ENCODE data around the gene MEIOSIN. TPM values are rescaled to one million over a fixed set of nuclear protein-coding genes. Genes with fewer than 3 reads are reported as not detected.

Gene MEIOSIN
- total RNA-seq, 4 donors from 2014 or later: not detected

DNA sequence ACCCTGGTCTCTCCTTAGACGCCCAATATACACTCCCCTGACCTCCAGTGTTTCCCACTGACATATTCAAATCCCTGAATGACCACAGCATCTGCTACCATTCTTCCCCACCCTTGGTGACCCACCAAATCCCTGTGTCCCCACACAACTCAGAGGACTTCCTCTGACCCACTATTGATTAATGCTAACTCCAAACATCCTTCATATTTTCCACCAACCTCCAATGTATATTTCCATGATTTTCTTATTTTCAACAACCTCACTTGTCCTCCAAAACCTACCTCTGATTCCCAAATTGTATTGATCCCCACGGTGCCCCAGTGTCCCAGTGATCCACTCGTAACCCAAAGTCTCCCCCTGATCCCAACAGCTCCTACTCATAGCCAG lies 59.9 kb downstream of the MEIOSIN start:
- TF ChIP-seq, protein P1, sequence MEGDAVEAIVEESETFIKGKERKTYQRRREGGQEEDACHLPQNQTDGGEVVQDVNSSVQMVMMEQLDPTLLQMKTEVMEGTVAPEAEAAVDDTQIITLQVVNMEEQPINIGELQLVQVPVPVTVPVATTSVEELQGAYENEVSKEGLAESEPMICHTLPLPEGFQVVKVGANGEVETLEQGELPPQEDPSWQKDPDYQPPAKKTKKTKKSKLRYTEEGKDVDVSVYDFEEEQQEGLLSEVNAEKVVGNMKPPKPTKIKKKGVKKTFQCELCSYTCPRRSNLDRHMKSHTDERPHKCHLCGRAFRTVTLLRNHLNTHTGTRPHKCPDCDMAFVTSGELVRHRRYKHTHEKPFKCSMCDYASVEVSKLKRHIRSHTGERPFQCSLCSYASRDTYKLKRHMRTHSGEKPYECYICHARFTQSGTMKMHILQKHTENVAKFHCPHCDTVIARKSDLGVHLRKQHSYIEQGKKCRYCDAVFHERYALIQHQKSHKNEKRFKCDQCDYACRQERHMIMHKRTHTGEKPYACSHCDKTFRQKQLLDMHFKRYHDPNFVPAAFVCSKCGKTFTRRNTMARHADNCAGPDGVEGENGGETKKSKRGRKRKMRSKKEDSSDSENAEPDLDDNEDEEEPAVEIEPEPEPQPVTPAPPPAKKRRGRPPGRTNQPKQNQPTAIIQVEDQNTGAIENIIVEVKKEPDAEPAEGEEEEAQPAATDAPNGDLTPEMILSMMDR (IDR thresholded peaks at IDR 0.05; ENCODE audit: low read depth): no peak

DNA sequence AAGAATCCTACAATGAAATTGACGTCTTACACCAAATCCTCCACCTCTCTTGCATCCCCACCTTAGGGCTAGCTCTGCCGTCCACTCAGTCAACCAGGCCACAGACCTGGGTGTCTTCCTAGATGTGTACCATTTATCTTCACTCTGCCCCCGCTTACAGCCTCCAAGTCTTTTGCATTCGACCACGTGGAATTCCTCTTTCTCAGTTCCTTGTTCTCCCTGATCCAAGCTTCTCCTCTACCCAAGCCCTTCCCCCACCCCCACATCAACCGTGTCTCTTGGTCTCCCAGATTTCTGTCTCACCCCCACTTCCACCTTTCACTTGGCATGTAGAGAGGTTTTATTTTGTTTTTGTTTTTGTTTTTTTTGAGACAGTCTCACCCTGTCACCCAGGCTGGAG lies 60.6 kb downstream of the MEIOSIN start:
- TF ChIP-seq, protein P1 (IDR thresholded peaks at IDR 0.05; ENCODE audit: low read depth): no peak

DNA sequence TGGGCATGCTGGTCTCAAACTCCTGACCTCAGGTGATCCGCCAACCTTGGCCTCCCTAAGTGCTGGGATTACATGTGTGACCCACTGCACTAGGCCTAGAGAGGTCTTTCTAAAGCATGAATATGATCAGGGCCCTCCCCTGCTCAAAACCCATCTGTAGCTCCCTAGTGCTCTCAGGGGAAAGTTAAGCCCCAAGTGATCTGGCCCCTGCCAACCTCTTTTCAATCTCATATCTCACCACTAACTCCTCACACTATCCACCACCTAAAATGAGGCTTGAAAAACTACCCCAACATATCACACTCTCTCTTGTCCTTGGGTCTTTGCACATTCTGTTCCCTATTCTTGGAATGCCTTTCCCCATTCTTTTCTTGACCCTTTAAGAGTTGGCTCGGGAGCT lies 61.4 kb downstream of the MEIOSIN start:
- TF ChIP-seq, protein P1 (IDR thresholded peaks at IDR 0.05; ENCODE audit: low read depth): no peak

DNA sequence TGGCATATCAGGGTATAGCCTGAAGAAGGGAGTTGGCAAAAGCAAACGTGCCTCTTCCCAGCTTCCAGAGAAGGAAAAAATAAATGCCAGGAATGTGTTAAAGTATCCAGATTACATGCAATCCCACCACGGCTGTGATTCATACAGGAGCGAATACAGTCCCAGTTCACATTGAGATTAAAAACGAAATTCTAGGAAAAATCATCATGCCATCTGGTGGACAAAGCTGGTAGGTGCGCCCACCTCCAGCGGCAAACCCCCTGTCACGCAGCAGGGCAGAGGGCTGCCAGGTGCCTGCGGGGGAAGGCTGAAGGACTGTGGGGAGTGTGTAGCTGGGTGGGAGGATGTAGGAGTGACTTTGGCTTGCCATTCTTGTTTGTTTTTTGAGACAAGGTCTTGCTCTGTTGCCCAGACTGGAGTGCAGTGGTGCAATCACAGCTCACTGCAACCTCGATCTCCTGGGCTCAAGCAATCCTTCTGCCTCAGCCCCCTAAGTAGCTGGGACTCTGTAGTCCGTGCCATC lies 65.8 kb downstream of the MEIOSIN start:
- TF ChIP-seq, protein P1 (IDR thresholded peaks at IDR 0.05; ENCODE audit: low read depth): no peak

DNA sequence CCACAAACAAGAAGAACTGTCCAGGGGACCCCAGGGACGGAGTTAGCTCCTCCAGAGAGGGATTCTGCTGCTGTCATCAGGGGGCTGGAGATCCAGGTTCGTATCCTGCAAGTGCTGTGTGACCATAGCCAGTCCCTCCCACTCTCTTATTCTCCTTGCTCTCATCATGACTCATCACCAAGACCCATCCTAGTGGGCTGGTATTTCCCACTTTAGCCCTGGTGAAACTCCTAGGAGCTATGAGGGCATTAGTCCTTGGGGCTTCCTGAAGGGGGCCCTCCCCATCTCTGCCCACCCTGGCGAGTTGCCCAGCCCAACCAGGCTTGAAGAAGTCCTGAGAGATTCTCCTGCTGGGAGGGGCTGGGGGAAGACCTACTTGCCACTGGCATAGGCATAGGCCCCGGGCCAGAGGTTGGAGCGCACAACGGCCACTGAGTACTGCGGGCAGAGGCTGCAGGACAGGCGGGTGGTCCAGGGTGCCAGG lies 66.9 kb downstream of the MEIOSIN start:
- TF ChIP-seq, protein P1 (IDR thresholded peaks at IDR 0.05; ENCODE audit: low read depth): no peak

DNA sequence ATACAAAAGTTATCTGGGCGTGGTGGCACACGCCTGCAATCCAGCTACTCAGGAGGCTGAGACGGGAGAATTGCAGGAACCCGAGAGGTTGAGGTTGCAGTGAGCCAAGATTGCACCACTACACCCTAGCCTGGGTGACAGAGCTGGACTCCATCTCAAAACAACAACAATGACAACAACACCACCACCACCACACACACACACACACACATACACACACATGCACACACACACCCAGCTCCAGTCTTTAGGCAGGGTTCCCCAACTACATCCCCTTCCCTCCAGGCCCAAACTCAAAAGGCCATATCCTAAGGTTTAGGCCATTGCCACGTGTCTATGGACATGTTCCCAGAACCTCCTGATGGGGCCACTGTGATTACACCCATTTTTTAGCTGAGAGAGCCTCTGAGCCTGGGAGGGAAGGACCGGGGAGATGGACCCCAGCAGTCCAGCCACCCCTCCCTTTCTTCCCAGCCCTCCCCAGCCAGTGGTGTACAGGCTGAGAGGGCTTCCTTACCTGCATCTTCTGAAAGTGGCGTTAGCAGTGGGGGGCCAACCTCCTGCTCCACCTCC lies 68.5 kb downstream of the MEIOSIN start:
- TF ChIP-seq, protein P1 (IDR thresholded peaks at IDR 0.05; ENCODE audit: low read depth): no peak

DNA sequence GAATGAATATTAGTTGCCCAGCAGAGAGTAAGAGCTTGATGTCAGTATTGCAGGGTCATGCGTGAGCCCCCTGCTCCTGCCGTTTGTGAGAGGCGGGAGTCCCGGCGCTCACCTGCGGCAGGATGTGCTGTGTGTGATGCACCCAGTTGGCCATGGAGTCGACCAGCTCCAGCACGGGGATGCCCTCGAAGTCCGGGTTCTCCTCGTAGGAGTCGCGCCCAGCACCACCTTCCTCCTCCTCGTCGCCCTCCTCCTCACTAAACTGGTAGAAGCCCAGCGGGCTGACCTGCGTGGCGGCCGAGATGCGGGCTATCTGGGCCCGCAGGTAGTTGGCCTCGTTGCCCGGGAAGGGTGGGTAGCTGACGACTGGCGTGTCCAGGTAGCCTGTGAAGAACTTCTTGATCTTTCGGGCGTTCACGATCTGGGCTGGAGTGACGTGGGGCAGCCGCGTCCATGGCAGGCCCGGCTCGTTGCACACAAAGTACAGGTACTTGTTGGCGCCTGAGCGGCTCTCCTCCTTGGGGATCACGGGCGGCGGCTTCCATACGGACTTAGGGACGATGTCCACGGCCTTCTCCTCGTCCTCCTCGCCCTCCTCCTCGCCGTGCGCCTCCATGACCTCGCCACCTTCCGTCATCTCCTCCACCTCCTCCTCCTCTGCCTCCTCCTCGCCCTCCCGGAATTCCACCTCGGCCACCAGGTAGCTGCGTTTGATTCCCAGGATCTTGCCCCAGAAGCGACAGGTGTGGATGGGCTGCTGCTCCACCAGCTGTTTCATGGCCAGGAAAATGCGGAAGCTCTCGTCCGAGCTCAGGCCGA lies 71.1 kb downstream of the MEIOSIN start:
- TF ChIP-seq, protein P1 (IDR thresholded peaks at IDR 0.05; ENCODE audit: low read depth): no peak

Measured in subcutaneous adipose tissue (tissue), 4 donors.